IPS DF 4.7 (cell line): ENCODE results near the gene TJAP1.
"Not testable (repeated sequence)": the region's sequence is repeated elsewhere in the genome, so short reads cannot be mapped to it uniquely, and the experiment has no call there.

Source experiments
- DNase-seq: peaks from one replicate; pipeline ENCODE4 v3.0.0-alpha.2; 2013; ENCODE audit warnings: low spot score; ENCODE audit errors: extremely low read depth

TJAP1 gene

DNA sequence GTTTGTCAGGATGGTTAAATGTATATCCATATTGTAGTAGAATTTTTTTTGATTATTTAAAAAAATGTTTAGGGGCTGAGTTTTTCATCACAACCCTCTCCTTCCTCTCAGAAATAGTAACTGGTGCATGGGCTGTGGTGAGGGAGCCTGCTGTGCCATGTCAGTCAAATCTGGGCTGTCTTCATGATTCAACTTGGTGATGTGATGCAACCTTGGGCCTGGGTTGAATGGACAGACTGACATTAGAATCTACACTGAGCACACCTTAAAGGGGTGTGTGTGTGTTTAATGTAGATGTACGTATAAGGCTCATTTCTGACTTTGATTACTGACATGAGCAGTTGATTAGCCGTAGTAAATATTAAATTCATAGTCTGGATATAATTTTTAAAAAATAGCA, 3.7 kb downstream of the TJAP1 start:
- no peak for DNase-seq

DNA sequence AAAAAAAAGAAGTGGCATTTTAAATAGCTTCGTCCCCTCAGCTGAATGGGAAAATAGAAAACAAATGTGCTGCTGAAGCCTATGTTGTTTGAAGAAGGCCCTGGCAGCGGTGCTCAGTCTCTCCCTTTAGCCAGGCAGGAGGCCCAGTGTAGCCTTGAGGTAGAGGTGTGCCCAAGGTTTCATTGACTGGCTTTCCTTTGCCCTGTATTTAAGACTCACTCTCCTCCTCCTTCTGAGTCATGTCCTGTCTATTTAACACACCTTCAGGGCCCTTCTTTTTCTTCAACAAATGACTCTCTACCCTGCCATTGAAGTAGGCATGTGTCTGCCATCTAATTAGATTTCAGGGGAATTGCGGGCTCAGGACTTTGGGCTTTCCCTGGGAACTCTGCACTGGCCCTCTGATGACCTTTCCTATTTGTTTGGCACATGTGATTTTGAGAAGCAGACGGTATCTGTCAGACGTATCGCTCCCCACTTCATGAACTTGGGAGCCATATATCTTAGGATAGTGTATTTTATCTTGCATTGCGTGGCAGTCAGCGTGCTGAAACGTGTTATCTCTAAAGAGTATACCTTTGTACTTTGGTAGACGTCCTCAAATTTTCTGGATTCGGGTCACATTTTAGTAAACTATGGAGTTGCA, 4.3 kb downstream of the TJAP1 start:
- DNase-seq, result no peak

DNA sequence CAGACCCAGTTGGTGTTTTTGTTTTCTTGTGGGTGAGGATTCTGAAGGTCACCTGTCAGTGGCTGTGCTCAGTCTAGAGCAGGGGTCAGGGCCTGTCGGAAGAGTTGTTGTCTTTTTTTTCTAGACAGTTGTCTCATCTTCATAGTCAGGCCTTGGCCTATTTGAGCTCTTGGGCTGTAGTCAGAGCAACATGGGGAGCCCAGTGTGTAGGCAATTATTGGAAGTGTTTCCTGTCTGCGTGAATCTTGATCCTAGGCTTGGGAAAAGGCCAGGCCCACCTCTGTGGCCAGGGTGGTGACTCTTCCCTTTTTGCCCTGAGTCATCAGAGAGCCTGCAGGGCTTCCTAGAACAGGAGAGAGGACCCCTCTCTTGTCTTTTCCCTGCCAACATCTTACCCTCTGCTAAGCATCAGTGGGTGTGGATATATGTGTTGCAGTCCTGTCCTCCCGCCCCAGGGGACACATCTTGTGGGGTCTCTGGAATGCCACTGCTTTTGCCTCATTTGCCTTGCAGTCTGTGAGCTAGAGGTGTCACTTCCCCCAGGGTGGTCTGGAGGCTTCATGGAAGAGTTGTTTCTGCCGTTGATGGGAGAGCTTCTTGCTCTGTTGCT, 11.4 kb downstream of the TJAP1 start:
- DNase-seq, result no peak

DNA sequence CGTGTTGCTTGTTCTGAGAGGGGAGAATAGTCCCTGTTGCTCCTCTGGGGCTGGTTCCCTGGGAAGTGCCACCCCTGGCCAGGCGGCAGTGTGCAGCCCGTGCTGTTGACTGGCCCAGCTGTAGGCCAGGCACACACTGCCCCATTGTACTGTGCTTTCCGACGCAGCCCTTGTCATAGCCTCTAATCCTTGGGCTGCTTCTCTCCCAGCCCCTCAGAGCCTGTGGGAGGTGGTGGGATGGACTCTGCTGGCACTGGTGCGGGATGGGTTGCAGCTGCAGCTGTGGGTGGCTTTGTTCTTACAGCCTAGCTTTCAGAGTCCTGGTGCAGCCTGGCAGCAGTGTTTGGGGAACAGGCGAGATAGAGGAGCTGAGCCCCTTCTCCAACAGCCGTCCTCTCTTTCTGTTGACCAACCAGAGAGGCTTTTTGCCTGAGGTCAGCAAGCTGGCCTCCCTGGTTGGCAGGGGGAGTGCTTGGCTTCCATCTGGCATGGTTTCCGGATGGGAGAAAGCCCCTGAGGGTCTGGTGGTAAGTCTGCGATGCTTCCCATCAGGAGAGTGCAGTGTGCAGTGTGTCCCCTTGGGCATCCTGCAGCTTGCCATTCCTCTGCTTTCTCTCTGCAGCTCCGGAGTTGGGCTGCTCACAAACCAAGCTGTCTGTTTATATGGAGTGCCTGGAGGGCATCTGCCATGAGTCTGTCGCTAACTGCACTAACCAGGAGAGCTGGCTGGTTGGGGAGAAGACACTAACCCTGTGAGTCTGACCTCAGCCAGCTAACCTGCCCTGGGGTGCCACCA, 12.1 kb downstream of the TJAP1 start:
- DNase-seq, result no peak

GRCh38 chr6:43490523-43490939, 13.2 kb downstream of the TJAP1 start:
- DNase-seq, result no peak

GRCh38 chr6:43491750-43492661, 14.6 kb downstream of the TJAP1 start:
- DNase-seq, result no peak

- DNase-seq, result no peak
Measured at GRCh38 chr6:43492673-43493072, 15.3 kb downstream of the TJAP1 start.

GRCh38 chr6:43493230-43493629, 15.9 kb downstream of the TJAP1 start:
- no peak for DNase-seq

GRCh38 chr6:43493833-43494232, 16.5 kb downstream of the TJAP1 start:
- no peak for DNase-seq

GRCh38 chr6:43494321-43494720, 17.0 kb downstream of the TJAP1 start:
- no peak for DNase-seq

- DNase-seq, result no peak
Measured at GRCh38 chr6:43494766-43495165, 17.4 kb downstream of the TJAP1 start.

- DNase-seq, result no peak
Measured at GRCh38 chr6:43495409-43495941, 18.1 kb downstream of the TJAP1 start.

- DNase-seq, result no peak
Measured at GRCh38 chr6:43496370-43497128, 19.2 kb downstream of the TJAP1 start.

- no peak for DNase-seq
Measured at GRCh38 chr6:43497129-43497396, 19.7 kb downstream of the TJAP1 start.

- no peak for DNase-seq
Measured at GRCh38 chr6:43497689-43498088, 20.3 kb downstream of the TJAP1 start.

DNA sequence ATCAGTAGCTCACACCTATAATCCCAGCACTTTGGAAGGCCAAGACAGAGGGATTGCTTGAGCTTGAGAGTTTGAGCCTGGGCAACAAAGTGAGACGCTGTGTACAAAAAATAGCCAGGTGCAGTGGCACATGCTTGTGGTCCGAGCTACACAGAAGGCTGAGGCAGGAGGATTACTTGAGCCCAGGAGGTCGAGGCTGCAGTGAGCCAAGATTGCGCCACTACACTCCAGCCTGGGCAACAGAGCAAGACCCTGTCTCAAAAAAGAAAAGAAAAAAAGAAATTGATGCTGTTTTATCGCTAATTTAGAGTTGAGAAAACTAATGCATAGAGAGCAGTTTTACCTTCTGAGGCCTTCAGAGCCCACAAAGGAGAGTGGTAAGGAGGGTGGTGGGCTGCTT, 20.9 kb downstream of the TJAP1 start:
- DNase-seq, result not testable (repeated sequence)

- no peak for DNase-seq
Measured at GRCh38 chr6:43499028-43499815, 21.9 kb downstream of the TJAP1 start.

DNA sequence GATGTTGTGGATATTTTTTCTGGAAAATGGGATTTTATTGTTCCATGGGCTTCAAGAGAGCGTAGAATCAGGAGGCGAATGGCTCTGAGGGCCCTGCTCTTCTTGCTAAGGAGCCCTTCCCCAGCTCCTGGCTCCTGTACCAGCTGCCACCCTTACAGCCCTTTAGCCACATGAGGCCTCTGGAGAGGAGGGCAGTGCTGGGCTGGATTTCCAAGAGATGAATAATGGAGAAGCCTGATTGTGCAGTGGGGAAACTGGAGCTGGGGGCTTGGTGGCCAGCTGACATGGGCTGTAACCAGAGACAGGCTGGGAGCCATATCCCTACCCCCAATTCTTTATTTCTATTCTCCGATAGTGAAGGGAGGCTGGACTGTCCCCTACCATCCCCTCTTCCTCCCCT, 23.6 kb downstream of the TJAP1 start:
- no peak for DNase-seq

DNA sequence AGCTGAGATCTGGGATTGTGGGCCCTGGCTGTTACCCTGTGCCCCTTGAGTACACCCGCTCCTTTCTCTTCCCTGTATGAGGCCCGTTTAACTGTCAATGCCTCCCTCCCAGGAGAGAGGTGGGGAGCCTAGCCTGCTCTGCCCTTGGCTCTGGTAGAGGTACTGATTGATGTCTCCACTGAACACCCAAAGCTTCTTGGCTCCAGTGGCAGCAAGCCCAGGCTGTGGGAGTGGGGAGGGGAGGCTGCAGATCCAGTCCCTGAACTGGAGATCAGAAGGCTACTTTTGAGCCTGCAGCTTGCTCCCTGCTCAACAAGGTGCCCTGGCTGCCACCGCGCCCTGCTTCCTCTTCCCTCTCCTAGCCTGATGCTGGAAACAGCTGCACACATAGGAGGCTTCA, 25.3 kb downstream of the TJAP1 start:
- DNase-seq, result no peak

- DNase-seq, result no peak
Measured at GRCh38 chr6:43503443-43503842, 26.1 kb downstream of the TJAP1 start.
